Gastrocnemius medialis (tissue), 4 donors: ENCODE measurements around the gene CMKLR1. TPM values are rescaled to one million over a fixed set of nuclear protein-coding genes. Genes with fewer than 3 reads are reported as not detected.

Experiments
- ATAC-seq, 2 donors: fragments of 150-250 bp; one replicate each; pipeline ENCODE4 v1.9.1; 2016
- DNase-seq, 2 donors: peaks; one replicate each; pipeline ENCODE4 v3.0.0-alpha.2; 2019
- H3K27ac ChIP-seq, 4 donors: fragments of 200-600 bp; sonication (generic); 1 replicate in 1 of 4; 2 replicates in 3 of 4; pipeline ENCODE4 v1.5.1; 2016 to 2018; ENCODE audit warnings: mild to moderate bottlenecking in 2 of 4, moderate library complexity in 1 of 4
- H3K27me3 ChIP-seq, 3 donors: fragments of 200-600 bp; sonication (generic) in 2 of 3; 1 replicate in 1 of 3; 2 replicates in 2 of 3; pipeline versions ENCODE4 v1.5.1 to v1.6.0; 2016 to 2019; ENCODE audit warnings: mild to moderate bottlenecking in 1 of 3, moderate library complexity in 1 of 3
- H3K36me3 ChIP-seq, 2 donors: fragments of 200-600 bp; sonication (generic) in 1 of 2; one replicate each; pipeline ENCODE4 v1.5.1; 2017 to 2018
- H3K4me1 ChIP-seq, 2 donors: fragments of 200-600 bp; sonication (generic) in 1 of 2; one replicate each; pipeline ENCODE4 v1.5.1; 2016 to 2017; ENCODE audit warnings: mild to moderate bottlenecking in 2 of 2
- H3K4me3 ChIP-seq, 4 donors: fragments of 200-600 bp; sonication (generic) in 3 of 4; 1 replicate in 1 of 4; 2 replicates in 3 of 4; pipeline ENCODE4 v1.5.1; 2016 to 2019; ENCODE audit warnings: mild to moderate bottlenecking in 2 of 4
- H3K9me3 ChIP-seq, 3 donors: fragments of 200-600 bp; sonication (generic) in 2 of 3; 1 replicate in 1 of 3; 2 replicates in 2 of 3; pipeline ENCODE4 v1.5.1; 2016 to 2019
- POLR2A ChIP-seq, 2 donors: fragments of 450-650 bp; IDR thresholded peaks; one replicate each; pipeline ENCODE4 v1.6.1; 2017; ENCODE audit warnings: antibody characterized with exemption in 2 of 2, mild to moderate bottlenecking in 2 of 2, moderate library complexity in 2 of 2
- in situ Hi-C, 4 donors: fragments of 200-750 bp; cut with MboI; loops; one replicate each; pipeline versions ENCODE4 v1.15.0 to v1.8.0; 2017; ENCODE audit warnings: low sequenced_read_pairs in 4 of 4
- intact Hi-C: fragments of 100-400 bp; cut with DNase I; formaldehyde crosslinking; loops from one replicate; pipeline ENCODE4 v1.15.1; 2023; ENCODE audit warnings: low total_unique reads
- total RNA-seq, 4 donors: library from RNA; depleted of rRNA; stranded (reverse); fragments of >200 nt; gene quantifications; one replicate each; pipeline versions ENCODE4 v1.1.0 to v1.2.3, GENCODE V29; 2016
- TF ChIP-seq, protein P1 (sequence below), 5 experiments: fragments of 450-650 bp in 3 of 5; fragments of 200-600 bp in 2 of 5; sonication (generic) in 2 of 5; IDR thresholded peaks in 4 of 5; conservative IDR thresholded peaks in 1 of 5; 1 replicate in 4 of 5; 2 replicates in 1 of 5; pipeline ENCODE4 v1.5.1; 2016 to 2019; ENCODE audit warnings: antibody characterized with exemption in 5 of 5, mild to moderate bottlenecking in 3 of 5, moderate library complexity in 3 of 5

CMKLR1 gene
- total RNA-seq, 4 donors from 2014 or later, result 2.5 to 5.6 (median 4.4) TPM

DNA sequence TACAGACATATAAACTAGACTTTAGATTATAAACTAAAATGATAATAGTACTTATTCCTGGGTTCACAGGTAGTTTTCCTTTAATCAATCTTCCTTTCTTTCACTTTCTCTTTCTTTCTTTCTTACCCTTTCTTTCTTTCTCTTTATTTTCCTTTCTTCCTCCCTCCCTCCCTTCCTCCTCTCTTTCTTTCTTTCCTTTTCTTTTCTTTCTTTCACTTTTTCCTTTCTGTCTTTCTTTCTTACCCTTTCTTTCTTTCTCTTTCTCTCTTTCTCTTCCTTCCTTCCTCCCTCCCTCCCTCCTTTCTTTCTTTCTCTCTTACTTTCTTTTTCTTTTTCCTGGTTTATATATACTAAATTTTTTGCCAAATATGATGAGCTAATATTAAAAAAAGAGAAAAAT lies 61.5 kb downstream of the CMKLR1 start:
- H3K27ac ChIP-seq, result no peak overlapping the region
- no peak overlapping the region for H3K4me3 ChIP-seq
- H3K4me1 ChIP-seq, result no peaks in the 10 kb centered on the region
- intact Hi-C loops (no loop called here), in situ Hi-C loops (no loop called here)
- no peak for ATAC-seq
- no peak for DNase-seq
- no peaks in the 10 kb centered on the region for H3K36me3 ChIP-seq
- H3K9me3 ChIP-seq, result no peaks in the 10 kb centered on the region
- no peaks in the 10 kb centered on the region for H3K27me3 ChIP-seq
- TF ChIP-seq POLR2A (IDR thresholded peaks at IDR 0.05), result no peak
- TF ChIP-seq, protein P1, sequence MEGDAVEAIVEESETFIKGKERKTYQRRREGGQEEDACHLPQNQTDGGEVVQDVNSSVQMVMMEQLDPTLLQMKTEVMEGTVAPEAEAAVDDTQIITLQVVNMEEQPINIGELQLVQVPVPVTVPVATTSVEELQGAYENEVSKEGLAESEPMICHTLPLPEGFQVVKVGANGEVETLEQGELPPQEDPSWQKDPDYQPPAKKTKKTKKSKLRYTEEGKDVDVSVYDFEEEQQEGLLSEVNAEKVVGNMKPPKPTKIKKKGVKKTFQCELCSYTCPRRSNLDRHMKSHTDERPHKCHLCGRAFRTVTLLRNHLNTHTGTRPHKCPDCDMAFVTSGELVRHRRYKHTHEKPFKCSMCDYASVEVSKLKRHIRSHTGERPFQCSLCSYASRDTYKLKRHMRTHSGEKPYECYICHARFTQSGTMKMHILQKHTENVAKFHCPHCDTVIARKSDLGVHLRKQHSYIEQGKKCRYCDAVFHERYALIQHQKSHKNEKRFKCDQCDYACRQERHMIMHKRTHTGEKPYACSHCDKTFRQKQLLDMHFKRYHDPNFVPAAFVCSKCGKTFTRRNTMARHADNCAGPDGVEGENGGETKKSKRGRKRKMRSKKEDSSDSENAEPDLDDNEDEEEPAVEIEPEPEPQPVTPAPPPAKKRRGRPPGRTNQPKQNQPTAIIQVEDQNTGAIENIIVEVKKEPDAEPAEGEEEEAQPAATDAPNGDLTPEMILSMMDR (IDR thresholded peaks at IDR 0.05 in 4 of 5, conservative IDR thresholded peaks at IDR 0.05 in 1 of 5), result no peak

DNA sequence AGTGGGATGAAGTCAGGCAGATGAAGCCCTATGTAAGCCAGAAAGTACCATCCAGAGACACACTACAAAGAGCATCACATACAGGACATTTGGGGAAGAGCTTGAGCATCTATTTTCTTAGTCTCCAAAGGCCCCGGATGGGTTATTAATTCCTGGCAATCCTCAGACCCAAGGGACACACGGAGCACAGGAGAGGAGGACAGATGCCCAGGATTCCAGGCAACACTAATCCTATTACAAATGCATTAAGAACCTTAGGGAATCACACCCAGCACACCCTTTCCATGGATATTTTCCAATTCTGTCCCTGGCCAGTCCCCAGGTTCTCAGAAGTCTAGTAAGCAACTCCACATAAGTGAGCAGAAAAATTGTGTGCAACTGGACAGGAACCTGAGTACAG lies 65.9 kb downstream of the CMKLR1 start:
- TF ChIP-seq POLR2A (IDR thresholded peaks at IDR 0.05), result no peak
- TF ChIP-seq, protein P1 (IDR thresholded peaks at IDR 0.05 in 4 of 5, conservative IDR thresholded peaks at IDR 0.05 in 1 of 5), result no peak
- Histone ChIP-seq H3K4me3 (no peak overlapping the region), H3K36me3 (no peaks in the 10 kb centered on the region), H3K9me3 (no peaks in the 10 kb centered on the region), H3K4me1 (no peaks in the 10 kb centered on the region), H3K27me3 (no peaks in the 10 kb centered on the region), H3K27ac (no peak overlapping the region)
- intact Hi-C loops, result no loop called here
- ATAC-seq, result no peak
- DNase-seq, result no peak
- in situ Hi-C loops, result no loop called here

DNA sequence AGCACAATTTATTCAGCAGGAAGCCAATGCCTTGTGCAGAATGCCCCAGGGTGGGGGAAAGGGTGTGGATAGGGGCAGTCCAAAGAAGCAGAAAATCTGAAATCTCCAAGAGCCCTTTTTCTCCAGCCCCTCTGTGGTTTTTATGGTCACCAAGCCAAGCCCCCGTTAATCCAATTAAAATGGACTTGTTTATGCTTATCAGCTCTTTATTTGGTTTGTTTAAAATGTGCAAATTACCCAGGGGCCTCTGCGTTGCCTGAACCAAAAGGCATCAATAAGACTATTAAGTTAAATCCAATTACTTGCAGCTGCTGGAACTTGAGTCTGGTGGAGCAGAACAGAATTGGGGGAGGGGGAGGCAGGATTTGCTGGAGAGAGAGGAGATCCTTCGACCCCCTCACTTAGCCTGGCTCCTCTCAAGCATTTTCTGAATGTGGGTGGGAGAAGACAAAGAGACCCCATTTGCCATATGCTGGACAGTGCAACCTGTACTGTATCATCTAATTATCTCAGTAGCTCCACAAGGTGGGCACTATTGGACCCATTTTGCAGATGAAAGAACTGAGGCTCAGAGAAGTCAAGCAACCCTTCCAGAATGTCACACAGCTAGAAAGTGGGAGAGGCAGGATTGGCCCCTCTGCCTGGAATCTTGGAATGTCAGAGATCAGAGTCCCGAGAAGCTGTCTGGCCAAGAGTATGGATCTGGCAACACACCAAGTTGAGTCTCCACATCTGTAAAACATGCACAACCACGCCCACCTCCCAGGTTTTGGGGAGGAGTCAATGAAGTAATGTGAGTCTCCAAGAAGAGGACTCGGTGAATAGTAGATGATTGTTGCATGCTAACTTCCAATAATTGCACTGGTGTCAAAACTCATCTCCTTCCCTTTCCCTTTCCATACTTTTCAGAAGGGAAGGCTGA lies 66.9 kb downstream of the CMKLR1 start:
- no peak for TF ChIP-seq POLR2A (IDR thresholded peaks at IDR 0.05)
- TF ChIP-seq, protein P1 (IDR thresholded peaks at IDR 0.05 in 4 of 5, conservative IDR thresholded peaks at IDR 0.05 in 1 of 5), result no peak
- Histone ChIP-seq H3K27ac (no peak overlapping the region), H3K36me3 (no peaks in the 10 kb centered on the region), H3K27me3 (peaks cover 0 to 3% (median 0%) of the 10 kb centered on the region in 3 donors), H3K4me3 (no peak overlapping the region), H3K9me3 (no peaks in the 10 kb centered on the region), H3K4me1 (no peaks in the 10 kb centered on the region)
- in situ Hi-C loops (no loop called here), intact Hi-C loops (no loop called here)
- ATAC-seq (no peak), DNase-seq (no peak)

DNA sequence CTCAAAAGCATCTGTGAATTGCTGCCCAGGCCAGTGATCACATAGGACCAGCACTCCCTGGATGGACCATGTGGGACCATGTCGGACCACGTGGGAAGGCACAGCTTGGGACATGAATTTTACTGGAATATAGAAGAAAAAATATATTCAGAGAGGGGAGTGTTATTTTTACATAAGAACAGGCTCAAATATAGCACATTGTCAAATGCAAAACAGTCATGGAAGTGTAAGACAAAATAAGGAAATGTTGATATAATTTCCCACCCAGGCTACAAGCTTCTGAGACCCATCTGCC lies 68.3 kb downstream of the CMKLR1 start:
- Histone ChIP-seq H3K4me3 (no peak overlapping the region), H3K27me3 (peaks cover 0 to 3% (median 0%) of the 10 kb centered on the region in 3 donors), H3K27ac (no peak overlapping the region), H3K36me3 (no peaks in the 10 kb centered on the region), H3K9me3 (no peaks in the 10 kb centered on the region), H3K4me1 (no peaks in the 10 kb centered on the region)
- no peak for TF ChIP-seq POLR2A (IDR thresholded peaks at IDR 0.05)
- TF ChIP-seq, protein P1 (IDR thresholded peaks at IDR 0.05 in 4 of 5, conservative IDR thresholded peaks at IDR 0.05 in 1 of 5), result no peak
- ATAC-seq (no peak), DNase-seq (no peak)
- intact Hi-C loops (no loop called here), in situ Hi-C loops (no loop called here)
